RWPE1 (cell line): ENCODE results near the gene TMEM150B.

ENCODE experiments used
- CTCF ChIA-PET: fragments of 350-600 bp; sonication (Branson Sonifier 250); formaldehyde crosslinking; extraction: SDS; loops from one replicate; lab custom pipeline; 2021; lab: Yijun Ruan, JAX
- POLR2A ChIA-PET: fragments of 400-600 bp; formaldehyde crosslinking; extraction: SDS; loops from one replicate; lab custom pipeline; 2020; ENCODE audit warnings: antibody characterized with exemption; ENCODE audit not compliant: low non-redundant PET; lab: Yijun Ruan, JAX
- DNase-seq: peaks from one replicate; pipeline ENCODE4 v3.0.0; 2012; ENCODE audit warnings: low spot score
- H3K27ac ChIP-seq: fragments of 450-650 bp; 2 replicates; pipeline ENCODE4 v1.5.1; 2017
- TF ChIP-seq, protein P1 (sequence below): fragments of 450-650 bp; conservative IDR thresholded peaks from 2 replicates; pipeline ENCODE4 v1.5.1; 2017; ENCODE audit warnings: low read depth, mild to moderate bottlenecking

Gene TMEM150B

DNA sequence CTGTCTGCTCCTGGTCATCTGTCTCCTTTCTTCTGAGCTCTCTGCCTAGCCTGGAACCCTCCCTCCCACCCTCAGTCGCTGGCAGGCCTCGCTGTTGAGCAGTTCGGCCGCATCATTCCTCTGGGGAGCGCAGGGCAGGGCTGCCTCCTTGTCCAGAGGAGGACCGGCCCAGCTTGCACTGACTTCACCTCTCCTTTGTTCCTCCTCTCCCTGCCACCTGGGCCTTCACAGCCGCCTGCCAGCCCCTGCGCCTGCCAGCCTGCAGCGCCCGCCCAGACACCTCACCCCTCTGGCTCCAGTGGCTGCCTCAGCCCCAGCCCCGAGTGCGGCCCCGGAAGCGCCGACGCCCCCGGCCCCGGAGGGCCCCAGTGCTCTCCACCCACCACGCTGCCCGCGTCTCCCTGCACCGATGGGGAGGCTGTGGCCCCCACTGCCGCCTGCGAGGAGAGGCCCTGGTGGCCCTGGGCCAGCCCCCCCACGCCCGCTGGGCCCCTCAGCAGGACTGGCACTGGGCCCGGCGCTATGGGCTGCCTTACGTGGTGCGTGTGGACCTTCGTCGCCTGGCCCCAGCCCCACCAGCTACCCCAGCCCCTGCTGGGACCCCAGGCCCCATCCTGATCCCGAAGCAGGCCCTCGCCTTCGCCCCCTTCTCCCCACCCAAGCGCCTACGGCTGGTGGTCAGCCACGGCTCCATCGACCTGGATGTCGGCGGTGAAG is 21.7 kb upstream of the TMEM150B start:
- TF ChIP-seq, protein P1, sequence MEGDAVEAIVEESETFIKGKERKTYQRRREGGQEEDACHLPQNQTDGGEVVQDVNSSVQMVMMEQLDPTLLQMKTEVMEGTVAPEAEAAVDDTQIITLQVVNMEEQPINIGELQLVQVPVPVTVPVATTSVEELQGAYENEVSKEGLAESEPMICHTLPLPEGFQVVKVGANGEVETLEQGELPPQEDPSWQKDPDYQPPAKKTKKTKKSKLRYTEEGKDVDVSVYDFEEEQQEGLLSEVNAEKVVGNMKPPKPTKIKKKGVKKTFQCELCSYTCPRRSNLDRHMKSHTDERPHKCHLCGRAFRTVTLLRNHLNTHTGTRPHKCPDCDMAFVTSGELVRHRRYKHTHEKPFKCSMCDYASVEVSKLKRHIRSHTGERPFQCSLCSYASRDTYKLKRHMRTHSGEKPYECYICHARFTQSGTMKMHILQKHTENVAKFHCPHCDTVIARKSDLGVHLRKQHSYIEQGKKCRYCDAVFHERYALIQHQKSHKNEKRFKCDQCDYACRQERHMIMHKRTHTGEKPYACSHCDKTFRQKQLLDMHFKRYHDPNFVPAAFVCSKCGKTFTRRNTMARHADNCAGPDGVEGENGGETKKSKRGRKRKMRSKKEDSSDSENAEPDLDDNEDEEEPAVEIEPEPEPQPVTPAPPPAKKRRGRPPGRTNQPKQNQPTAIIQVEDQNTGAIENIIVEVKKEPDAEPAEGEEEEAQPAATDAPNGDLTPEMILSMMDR, result no peak
- POLR2A ChIA-PET, result interaction anchor here (0.9 kb wide), 1 partner anchor 41 kb away, joined by 3 read pairs; no protein-coding TSS in a partner anchor
- no peak for DNase-seq
- CTCF ChIA-PET, result interaction anchor here (0.7 kb wide), 1 partner anchor 40 kb away, joined by 4 read pairs; no protein-coding TSS in a partner anchor
- peak overlapping the region; percentile 97 for H3K27ac ChIP-seq

DNA sequence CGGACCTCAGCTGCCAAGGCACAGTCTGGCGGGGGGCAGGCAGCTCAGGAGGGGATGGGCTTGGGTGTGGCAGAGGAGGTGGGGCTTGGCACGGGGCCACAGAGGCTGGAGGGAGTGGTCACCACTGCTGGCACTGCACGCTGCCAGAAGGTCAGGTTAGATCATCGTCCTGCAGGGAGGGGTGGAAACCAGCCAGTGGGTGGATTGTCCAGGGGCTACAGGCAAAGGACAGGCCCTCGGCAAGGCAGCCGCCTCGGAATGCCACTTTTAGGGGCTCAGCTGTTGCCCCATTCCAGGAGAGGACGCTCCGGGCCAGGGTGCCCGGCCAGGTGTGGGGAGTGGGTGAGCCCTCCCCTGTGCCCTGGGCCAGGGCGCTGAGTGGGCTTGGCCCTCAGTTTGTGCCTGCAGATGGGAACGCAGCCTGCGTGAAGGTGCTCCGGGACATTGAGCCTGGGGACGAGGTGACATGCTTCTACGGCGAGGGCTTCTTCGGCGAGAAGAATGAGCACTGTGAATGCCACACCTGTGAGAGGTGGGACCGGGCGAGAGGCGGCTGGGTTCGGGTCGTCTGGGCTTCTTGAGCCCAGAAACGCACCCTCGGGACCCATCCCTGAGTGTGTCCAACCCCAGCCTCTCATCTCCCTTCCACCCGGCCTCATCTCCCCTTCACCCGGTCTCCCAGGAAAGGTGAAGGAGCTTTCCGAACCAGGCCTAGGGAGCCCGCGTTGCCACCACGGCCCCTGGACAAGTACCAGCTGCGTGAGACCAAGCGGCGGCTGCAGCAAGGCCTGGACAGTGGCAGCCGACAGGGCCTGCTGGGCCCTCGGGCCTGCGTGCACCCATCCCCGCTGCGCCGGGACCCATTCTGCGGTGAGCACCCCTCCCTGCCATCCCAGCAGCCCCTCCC is 20.9 kb upstream of the TMEM150B start:
- DNase-seq, result no peak

DNA sequence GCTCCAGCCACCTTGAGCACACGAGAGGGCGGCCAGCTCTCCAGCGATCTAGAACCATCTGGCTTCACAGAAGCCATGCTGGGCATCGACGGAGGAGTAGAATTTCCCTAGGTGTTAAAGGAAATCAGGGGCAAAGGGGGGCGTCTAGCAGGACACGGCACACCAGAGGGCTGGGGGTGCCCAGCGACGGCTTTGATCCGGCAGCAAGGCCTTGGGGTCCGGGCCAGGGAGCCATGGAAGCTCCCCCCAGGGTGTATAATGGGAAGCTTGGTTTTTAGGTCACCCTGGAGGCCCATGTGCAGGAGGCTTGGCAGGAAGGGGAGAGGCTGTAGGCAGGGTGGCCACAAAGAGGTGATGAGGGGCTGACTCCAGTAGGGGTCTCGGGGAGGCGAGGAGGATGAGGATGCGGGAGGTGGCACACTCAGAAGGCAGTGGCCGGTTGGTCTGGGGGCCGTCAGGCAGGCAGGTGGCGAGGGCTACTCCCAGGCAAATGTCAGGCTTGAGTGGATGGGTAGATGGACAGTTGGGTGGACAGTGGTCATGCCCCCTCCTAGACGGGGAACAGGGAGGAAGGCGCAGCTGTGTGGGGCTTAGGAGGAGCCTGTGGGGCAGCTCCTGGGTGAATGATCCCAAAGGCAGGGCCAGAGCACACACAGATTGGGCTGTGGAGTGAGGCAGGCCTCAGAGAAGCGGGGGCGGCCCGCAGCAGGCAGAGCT is 20.1 kb upstream of the TMEM150B start:
- H3K27ac ChIP-seq, result peak overlapping the region; percentile 97
- TF ChIP-seq, protein P1, result no peak
- no peak for DNase-seq
- CTCF ChIA-PET, result interaction anchor here (0.6 kb wide), 1 partner anchor 44 kb away, joined by 3 read pairs; no protein-coding TSS in a partner anchor
- POLR2A ChIA-PET, result no interaction called here

More for the DNA sequence above, 20.9 kb upstream of the TMEM150B start:
- TF ChIP-seq, protein P1, result no peak
- H3K27ac ChIP-seq, result peak overlapping the region; percentile 97
- CTCF ChIA-PET, result interaction anchor here (0.6 kb wide), 1 partner anchor 45 kb away, joined by 3 read pairs; no protein-coding TSS in a partner anchor
- POLR2A ChIA-PET, result interaction anchor here (0.9 kb wide), 1 partner anchor 41 kb away, joined by 3 read pairs; no protein-coding TSS in a partner anchor

DNA sequence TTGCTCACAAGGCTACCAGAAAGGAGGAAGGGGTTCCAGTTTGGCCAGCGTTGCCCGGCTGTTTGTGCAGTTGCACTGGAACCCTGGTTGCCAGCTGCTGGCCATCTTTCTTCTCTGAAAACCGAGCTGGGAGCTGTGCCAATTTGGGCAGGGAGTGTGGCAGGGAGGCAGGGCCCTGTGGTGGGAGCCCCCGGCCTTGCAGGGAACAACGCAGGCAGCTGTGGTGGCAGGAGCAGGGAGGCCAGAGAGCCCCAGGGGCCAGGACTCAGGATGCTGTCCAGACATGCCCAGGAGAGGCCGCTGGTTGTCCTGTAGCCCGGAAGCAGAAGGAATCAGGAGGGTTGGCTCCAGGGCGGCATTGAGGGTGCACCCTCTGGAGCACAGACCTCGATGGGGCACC is 19.3 kb upstream of the TMEM150B start:
- DNase-seq, result no peak
- TF ChIP-seq, protein P1, result no peak
- ChIA-PET POLR2A (interaction anchor here (0.8 kb wide), 1 partner anchor 141 kb away, joined by 7 read pairs; the partner anchor contains the start of gene NAT14), CTCF (interaction anchor here (0.7 to 1.9 kb wide), 2 partner anchors 23 to 43 kb away, joined by 5 to 13 read pairs; no protein-coding TSS in a partner anchor)
- peak overlapping the region; percentile 97 for H3K27ac ChIP-seq

DNA sequence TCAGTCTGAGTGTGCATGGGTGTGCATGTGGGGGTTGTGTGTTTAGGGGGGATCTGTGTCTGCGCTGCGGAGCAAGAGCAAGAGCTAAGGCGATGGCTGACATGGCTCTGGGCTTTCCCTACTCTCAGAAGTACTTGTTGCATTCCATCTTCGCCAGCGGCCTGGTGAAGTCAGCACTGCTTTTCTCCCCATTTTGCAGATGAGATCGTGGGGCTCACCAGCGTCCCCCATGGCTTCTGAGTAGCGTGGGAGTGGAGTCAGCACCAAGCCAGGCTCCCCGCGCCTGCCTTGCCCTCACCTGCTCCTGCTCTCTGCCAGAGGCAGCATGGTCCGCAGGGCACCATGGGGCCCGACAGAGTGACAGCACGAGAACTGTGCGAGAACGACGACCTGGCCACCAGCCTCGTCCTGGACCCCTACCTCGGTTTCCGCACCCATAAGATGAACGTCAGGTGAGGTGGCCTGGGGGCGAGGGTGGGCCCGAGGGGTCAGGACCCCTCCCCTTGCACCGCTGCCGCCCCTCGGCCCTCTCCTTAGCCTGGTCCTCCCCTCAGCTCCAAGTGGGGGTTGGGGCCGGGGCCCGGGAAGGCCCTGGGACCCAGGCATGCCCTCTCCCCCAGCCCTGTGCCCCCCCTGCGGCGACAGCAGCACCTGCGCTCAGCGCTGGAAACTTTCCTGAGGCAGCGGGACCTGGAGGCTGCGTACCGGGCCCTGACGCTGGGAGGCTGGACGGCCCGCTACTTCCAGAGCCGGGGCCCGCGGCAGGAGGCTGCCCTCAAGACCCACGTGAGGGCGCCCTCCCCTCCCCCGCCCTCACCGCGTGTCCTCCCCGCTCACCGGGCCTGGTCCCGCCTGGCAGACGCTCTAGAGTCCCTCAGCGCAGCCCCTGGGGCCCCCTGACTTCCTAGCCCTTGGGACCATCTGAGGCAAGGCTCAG is 16.7 kb upstream of the TMEM150B start:
- peak overlapping the region; percentile 97 for H3K27ac ChIP-seq

More for the DNA sequence above, 16.7 kb upstream of the TMEM150B start:
- CTCF ChIA-PET, result interaction anchor here (0.7 kb wide), 1 partner anchor 19 kb away, joined by 3 read pairs; no protein-coding TSS in a partner anchor
- DNase-seq, result no peak
- POLR2A ChIA-PET, result no interaction called here
- TF ChIP-seq, protein P1, result no peak
